Measurements from ENCODE around the gene TFAP2C. TPM values are rescaled to one million over a fixed set of nuclear protein-coding genes. Genes with fewer than 3 reads are reported as not detected.

The TFAP2C gene
- total RNA-seq, 3 donors from 2014 or later, result 1.8 to 66.9 (median 24.9) TPM

DNA sequence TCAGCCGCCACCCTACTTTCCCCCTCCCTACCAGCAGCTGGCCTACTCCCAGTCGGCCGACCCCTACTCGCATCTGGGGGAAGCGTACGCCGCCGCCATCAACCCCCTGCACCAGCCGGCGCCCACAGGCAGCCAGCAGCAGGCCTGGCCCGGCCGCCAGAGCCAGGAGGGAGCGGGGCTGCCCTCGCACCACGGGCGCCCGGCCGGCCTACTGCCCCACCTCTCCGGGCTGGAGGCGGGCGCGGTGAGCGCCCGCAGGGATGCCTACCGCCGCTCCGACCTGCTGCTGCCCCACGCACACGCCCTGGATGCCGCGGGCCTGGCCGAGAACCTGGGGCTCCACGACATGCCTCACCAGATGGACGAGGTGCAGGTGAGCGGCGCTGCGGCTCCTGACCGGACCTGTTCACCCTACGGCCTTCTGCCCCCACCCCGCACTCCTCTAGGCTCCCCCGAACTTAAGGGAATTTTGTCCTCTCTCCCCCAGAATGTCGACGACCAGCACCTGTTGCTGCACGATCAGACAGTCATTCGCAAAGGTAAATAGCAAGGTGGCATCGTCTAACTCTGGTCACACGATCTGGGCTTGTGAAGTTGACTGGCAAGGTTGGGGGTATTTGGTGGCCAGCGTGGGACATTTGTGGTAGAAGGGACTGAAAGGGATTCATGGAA lies 2.3 kb downstream of the TFAP2C start:
- Histone ChIP-seq H3K36me3 (peaks cover 3% of the 10 kb centered on the region), H3K4me3 (peak overlapping the region; percentile 49 to 81 (median 75)), H3K9me3 (no peaks in the 10 kb centered on the region), H3K27ac (peak overlapping the region; percentile 93 to 98), H3K27me3 (peaks cover 6 to 48% of the 10 kb centered on the region in 2 donors), H3K4me1 (no peaks in the 10 kb centered on the region)
- TF ChIP-seq, protein P1, sequence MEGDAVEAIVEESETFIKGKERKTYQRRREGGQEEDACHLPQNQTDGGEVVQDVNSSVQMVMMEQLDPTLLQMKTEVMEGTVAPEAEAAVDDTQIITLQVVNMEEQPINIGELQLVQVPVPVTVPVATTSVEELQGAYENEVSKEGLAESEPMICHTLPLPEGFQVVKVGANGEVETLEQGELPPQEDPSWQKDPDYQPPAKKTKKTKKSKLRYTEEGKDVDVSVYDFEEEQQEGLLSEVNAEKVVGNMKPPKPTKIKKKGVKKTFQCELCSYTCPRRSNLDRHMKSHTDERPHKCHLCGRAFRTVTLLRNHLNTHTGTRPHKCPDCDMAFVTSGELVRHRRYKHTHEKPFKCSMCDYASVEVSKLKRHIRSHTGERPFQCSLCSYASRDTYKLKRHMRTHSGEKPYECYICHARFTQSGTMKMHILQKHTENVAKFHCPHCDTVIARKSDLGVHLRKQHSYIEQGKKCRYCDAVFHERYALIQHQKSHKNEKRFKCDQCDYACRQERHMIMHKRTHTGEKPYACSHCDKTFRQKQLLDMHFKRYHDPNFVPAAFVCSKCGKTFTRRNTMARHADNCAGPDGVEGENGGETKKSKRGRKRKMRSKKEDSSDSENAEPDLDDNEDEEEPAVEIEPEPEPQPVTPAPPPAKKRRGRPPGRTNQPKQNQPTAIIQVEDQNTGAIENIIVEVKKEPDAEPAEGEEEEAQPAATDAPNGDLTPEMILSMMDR (IDR thresholded peaks at IDR 0.05), result no peak
- no peak for DNase-seq (ENCODE audit: low spot score in 2 of 2)
- intact Hi-C loops (cut with DNase I; ENCODE audit: low total_unique reads), result no loop called here

DNA sequence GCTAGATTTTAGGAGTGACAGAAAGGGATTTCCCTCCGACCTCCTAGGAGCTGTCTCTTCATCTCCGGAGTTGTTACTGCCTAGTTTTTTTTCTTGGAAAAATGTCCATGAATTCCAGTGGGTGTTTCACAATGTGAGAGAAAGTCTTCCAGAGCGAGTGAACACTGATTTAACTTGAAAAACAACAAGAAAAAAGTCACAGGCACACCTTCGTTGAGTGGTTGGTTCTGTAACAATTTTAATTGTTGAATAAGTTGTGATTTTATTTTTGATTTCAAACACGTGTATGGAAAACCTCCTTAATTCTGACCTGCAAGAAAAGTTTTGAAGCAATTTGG lies 2.9 kb downstream of the TFAP2C start:
- TF ChIP-seq POLR2AphosphoS5 (IDR thresholded peaks at IDR 0.05) (no peak), POLR2A (IDR thresholded peaks at IDR 0.05) (no peak)
- TF ChIP-seq, protein P1 (IDR thresholded peaks at IDR 0.05), result no peak
- peak overlapping the region in 2 of 3 donors; percentile 75 to 81 for H3K4me3 ChIP-seq
- peaks cover 3% of the 10 kb centered on the region for H3K36me3 ChIP-seq
- H3K27ac ChIP-seq, result peak overlapping the region; percentile 93 to 98
- no peaks in the 10 kb centered on the region for H3K4me1 ChIP-seq
- peaks cover 6 to 43% of the 10 kb centered on the region in 2 donors for H3K27me3 ChIP-seq
- intact Hi-C loops (cut with DNase I; ENCODE audit: low total_unique reads), result no loop called here
- no peak for DNase-seq (ENCODE audit: low spot score in 2 of 2)
- no peaks in the 10 kb centered on the region for H3K9me3 ChIP-seq

DNA sequence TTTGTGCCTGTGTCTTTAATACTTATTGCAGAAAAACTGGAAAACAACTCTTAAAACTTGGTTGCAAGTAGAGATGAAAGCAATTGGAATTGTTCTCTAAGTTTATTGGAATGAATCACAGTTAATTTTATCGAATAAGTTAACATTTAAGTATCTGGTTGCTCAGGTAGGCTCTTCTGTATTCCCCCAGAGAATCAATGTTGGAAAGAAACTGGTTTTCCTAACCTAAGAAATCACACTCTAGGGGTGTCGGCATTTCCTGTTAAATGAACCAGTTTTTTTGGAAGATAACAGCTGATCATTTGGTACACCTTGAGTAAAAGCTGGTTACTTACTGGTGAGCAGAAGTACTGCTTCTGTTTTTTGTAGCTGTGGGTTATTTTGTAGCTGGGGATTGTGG lies 5.2 kb downstream of the TFAP2C start:
- no peaks in the 10 kb centered on the region for H3K4me1 ChIP-seq
- DNase-seq (ENCODE audit: low spot score in 2 of 2), result no peak
- no peak for TF ChIP-seq POLR2A (IDR thresholded peaks at IDR 0.05)
- peak overlapping the region in 2 of 3 donors; percentile 75 to 81 for H3K4me3 ChIP-seq
- intact Hi-C loops (cut with DNase I; ENCODE audit: low total_unique reads), result no loop called here
- H3K27ac ChIP-seq, result peak overlapping the region; percentile 74 to 80
- peaks cover 6 to 19% of the 10 kb centered on the region in 2 donors for H3K27me3 ChIP-seq
- H3K9me3 ChIP-seq, result no peaks in the 10 kb centered on the region
- H3K36me3 ChIP-seq, result peaks cover 3% of the 10 kb centered on the region

DNA sequence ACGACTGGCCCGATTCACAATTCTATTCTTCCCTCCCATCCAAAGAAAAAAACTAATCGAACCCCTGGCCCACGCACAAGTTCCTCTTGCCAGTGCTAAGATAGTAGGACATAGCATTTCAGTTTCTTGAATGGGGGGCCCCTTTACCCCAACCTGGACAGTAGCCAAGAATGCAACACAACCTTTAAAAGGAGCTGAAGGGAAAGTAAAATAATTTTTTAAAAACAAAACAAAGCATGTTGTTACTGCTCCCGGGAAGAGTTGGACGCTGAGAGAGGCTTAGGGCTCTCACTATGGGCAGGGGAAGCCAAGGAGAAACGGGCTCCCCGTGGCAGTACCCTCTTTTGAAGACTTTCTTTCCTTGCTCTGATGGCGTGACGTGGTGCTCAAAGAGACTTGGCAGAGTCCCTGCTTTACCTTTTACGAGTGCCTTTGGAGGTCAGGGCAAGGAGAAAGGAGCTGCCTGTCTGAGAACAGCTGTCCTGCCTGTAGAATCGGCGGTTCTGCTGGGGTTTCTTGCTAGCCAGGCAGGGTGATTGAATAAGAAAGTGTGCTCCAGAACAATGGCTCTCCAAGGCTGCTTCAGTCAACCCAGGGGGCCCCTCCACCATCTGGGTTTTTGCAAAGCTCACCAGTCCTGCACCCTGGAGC lies 5.8 kb downstream of the TFAP2C start:
- Histone ChIP-seq H3K4me3 (peak overlapping the region in 2 of 3 donors; percentile 75 to 81), H3K27me3 (peaks cover 6 to 15% of the 10 kb centered on the region in 2 donors), H3K36me3 (peaks cover 3% of the 10 kb centered on the region), H3K4me1 (no peaks in the 10 kb centered on the region), H3K9me3 (no peaks in the 10 kb centered on the region), H3K27ac (peak overlapping the region; percentile 74 to 80)
- DNase-seq (ENCODE audit: low spot score in 2 of 2), result no peak
- intact Hi-C loops (cut with DNase I; ENCODE audit: low total_unique reads), result no loop called here
- TF ChIP-seq POLR2AphosphoS5 (IDR thresholded peaks at IDR 0.05), result no peak
- TF ChIP-seq, protein P1 (IDR thresholded peaks at IDR 0.05), result no peak
- no peak for TF ChIP-seq POLR2A (IDR thresholded peaks at IDR 0.05)

DNA sequence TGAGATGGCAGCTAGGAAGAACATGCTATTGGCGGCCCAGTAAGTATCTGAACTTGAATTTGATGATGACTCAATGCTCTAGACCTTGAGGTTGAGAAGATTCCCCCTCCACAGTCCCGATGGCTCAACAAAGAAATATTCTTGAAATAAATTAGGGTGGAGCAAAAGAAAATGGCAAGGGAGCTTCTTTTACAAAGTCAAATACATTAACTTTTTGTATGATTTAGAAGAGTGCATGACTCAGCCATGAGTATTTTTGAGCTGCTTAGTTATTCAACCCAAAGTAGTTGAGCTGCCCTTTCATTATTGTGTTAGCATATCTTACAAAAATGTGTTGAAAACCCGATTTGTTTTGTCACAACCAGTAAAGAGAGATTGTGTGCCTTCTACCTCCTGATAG lies 7.6 kb downstream of the TFAP2C start:
- DNase-seq (ENCODE audit: low spot score in 2 of 2), result no peak
- Histone ChIP-seq H3K9me3 (no peaks in the 10 kb centered on the region), H3K36me3 (peaks cover 3% of the 10 kb centered on the region), H3K27ac (peak overlapping the region; percentile 74 to 80), H3K4me3 (peak overlapping the region in 2 of 3 donors; percentile 39 to 75), H3K4me1 (no peaks in the 10 kb centered on the region), H3K27me3 (no peaks in the 10 kb centered on the region)
- TF ChIP-seq, protein P1 (IDR thresholded peaks at IDR 0.05), result no peak
- TF ChIP-seq POLR2AphosphoS5 (IDR thresholded peaks at IDR 0.05), result no peak
- intact Hi-C loops (cut with DNase I; ENCODE audit: low total_unique reads), result no loop called here

All from breast epithelium (tissue), 4 donors.